Prostate gland (tissue), 2 donors: ENCODE results near the gene CD209.
"Not testable (repeated sequence)": the region's sequence is repeated elsewhere in the genome, so short reads cannot be mapped to it uniquely, and the experiment has no call there.

Experiments used
- CTCF ChIP-seq, 4 experiments: fragments of 200-600 bp in 2 of 4; fragments of 450-650 bp in 2 of 4; sonication (generic) in 2 of 4; IDR thresholded peaks; 1 replicate in 3 of 4; 2 replicates in 1 of 4; pipeline ENCODE4 v1.5.1; 2016 to 2019; ENCODE audit warnings: antibody characterized with exemption in 4 of 4, mild to moderate bottlenecking in 2 of 4, moderate library complexity in 2 of 4
- POLR2A ChIP-seq: fragments of 450-650 bp; IDR thresholded peaks from one replicate; pipeline ENCODE4 v1.6.1; 2016; ENCODE audit warnings: antibody characterized with exemption, mild to moderate bottlenecking
- POLR2AphosphoS5 ChIP-seq: sonication (generic); formaldehyde crosslinking; IDR thresholded peaks from one replicate; pipeline ENCODE4 v1.6.1; 2017; ENCODE audit warnings: antibody characterized with exemption

DNA sequence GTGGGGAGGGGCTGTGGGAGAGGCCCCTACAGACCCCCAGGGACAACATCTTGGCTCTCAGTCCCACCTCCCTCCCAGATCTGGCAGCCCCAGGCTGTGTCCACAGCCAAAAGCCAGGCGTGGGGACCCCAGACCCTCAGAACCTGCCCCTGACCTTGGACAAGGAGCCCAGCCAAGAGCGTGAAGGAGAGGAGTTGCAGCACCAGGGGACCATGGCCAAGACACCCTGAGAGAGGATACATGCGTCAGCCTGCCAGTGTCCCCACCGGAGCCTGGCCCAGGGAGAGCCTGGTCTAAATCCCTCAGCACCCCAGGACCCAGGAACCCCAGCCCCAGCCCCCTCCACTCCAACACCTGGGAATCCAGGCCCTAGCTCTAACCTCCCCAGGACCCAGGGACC, 1.0 kb downstream of the CD209 start:
- TF ChIP-seq CTCF (IDR thresholded peaks at IDR 0.05); POLR2AphosphoS5; POLR2A: not testable (repeated sequence)
